Hepatocyte (in vitro differentiated cells): ENCODE results near the gene PRKAG1. TPM values are rescaled to one million over a fixed set of nuclear protein-coding genes. Genes with fewer than 3 reads are reported as not detected.
A peak's percentile ranks its signal among the peaks of the same experiment; 100 is the strongest.

ENCODE experiments used
- DNase-seq: peaks from one replicate; pipeline ENCODE4 v3.0.0-alpha.2; 2016; ENCODE audit warnings: low spot score
- H2AFZ ChIP-seq: fragments of 200-600 bp; sonication (generic); 2 replicates; pipeline ENCODE4 v1.6.0; 2016; ENCODE audit warnings: antibody characterized with exemption, mild to moderate bottlenecking
- H3K27ac ChIP-seq: fragments of 200-600 bp; sonication (generic); 2 replicates; pipeline ENCODE4 v1.5.1; 2016; ENCODE audit warnings: mild to moderate bottlenecking
- H3K27me3 ChIP-seq: fragments of 200-600 bp; sonication (generic); 2 replicates; pipeline ENCODE4 v1.6.1; 2016
- H3K36me3 ChIP-seq: fragments of 200-600 bp; sonication (generic); replicated peaks from 2 replicates; pipeline ENCODE4 v1.5.1; 2016; ENCODE audit warnings: low read depth; ENCODE audit not compliant: insufficient read depth
- H3K4me1 ChIP-seq: fragments of 200-600 bp; sonication (generic); 2 replicates; pipeline ENCODE4 v1.5.1; 2016; ENCODE audit warnings: mild to moderate bottlenecking, moderate library complexity; ENCODE audit not compliant: insufficient read depth
- H3K4me2 ChIP-seq: fragments of 200-600 bp; sonication (generic); 2 replicates; pipeline ENCODE4 v1.6.0; 2016
- H3K4me3 ChIP-seq: fragments of 200-600 bp; sonication (generic); 2 replicates; pipeline ENCODE4 v1.5.1; 2016; ENCODE audit warnings: mild to moderate bottlenecking
- H3K79me2 ChIP-seq: fragments of 200-600 bp; sonication (generic); 2 replicates; pipeline ENCODE4 v1.6.0; 2017; ENCODE audit warnings: mild to moderate bottlenecking
- H3K9me2 ChIP-seq: fragments of 200-600 bp; sonication (generic); replicated peaks from 2 replicates; pipeline ENCODE4 v1.6.0; 2017; ENCODE audit warnings: mild to moderate bottlenecking; ENCODE audit not compliant: insufficient read depth
- H3K9me3 ChIP-seq: fragments of 200-600 bp; sonication (generic); 2 replicates; pipeline ENCODE4 v1.5.1; 2016; ENCODE audit warnings: low read depth, mild to moderate bottlenecking
- H4K20me1 ChIP-seq: fragments of 200-600 bp; sonication (generic); 2 replicates; pipeline ENCODE4 v1.6.0; 2016; ENCODE audit warnings: mild to moderate bottlenecking; ENCODE audit not compliant: insufficient read depth, poor library complexity, severe bottlenecking
- CTCF ChIP-seq: fragments of 200-600 bp; sonication (generic); IDR thresholded peaks from 2 replicates; pipeline ENCODE4 v1.5.1; 2016; ENCODE audit warnings: antibody characterized with exemption, mild to moderate bottlenecking; ENCODE audit not compliant: poor library complexity
- EZH2 ChIP-seq: fragments of 200-600 bp; sonication (generic); IDR thresholded peaks from 2 replicates; pipeline ENCODE4 v1.6.1; 2016; ENCODE audit warnings: antibody characterized with exemption, mild to moderate bottlenecking, borderline replicate concordance
- EZH2phosphoT487 ChIP-seq: fragments of 200-600 bp; sonication (generic); IDR thresholded peaks from one replicate; pipeline ENCODE4 v1.6.1; 2018; ENCODE audit warnings: antibody characterized with exemption, mild to moderate bottlenecking, low read depth, moderate library complexity; ENCODE audit not compliant: unreplicated experiment, severe bottlenecking
- WGBS: methylation state at CpG from one replicate; pipeline ENCODE4 v1.1.6; 2016; ENCODE audit warnings: low lambda C conversion rate; ENCODE audit errors: missing lambda C conversion rate; 5-methylcytosine and 5-hydroxymethylcytosine counted together
- polyA plus RNA-seq: library from polyadenylated mRNA; unstranded; fragments of >200 nt; fragmentation: Nextera tagmentation; extraction: Ambion mirVana; gene quantifications from 2 replicates; pipeline ENCODE4 v1.2.1, GENCODE V29; 2016
- total RNA-seq: library from RNA; depleted of rRNA; stranded (reverse); fragments of >200 nt; gene quantifications from 2 replicates; pipeline ENCODE4 v1.2.3, GENCODE V29; 2014

Gene PRKAG1
- total and polyA plus RNA-seq, 2 experiments from 2014 or later = 46.0 to 61.5 TPM

- H3K27me3 ChIP-seq = peaks cover 38% of the 10 kb centered on the region
Measured at GRCh38 chr12:48967991-48968390, 50.6 kb downstream of the PRKAG1 start.

DNA sequence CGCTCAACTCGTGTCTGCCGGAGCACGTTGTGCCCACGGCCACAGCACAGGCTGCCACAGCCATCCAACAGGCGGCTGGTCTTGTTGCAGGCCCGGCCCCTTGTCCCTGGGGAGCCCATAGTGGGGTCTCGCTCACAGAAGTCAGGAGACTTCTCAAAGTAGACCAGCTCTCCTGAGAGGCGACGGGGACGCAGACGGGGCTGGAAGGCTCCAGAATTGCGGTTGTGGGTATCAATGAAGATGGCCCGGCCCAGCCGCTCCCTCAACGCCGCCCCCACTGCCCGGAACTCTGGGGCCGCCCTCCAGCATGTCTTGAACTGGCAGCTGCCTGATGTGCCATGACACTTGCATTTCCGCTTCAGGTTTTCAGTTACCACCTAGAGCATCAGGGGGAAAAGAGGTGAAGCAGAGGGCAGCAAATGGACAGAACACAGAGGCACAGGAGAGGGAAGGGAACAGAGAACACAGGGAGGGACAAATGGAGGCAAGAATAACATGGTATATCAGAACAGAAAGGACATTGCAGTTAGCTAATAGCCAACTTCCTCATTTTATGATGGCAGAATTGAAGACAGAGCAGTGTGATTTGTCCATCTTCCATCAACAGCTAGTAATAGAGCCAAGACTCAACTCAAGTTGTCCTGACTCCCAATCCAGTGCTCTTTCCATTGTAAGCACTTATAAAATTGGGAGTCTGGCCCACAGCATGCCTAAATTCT lies 52.2 kb downstream of the PRKAG1 start:
- H3K36me3 ChIP-seq = no peaks in the 10 kb centered on the region
- no peak overlapping the region for H3K4me3 ChIP-seq
- H3K9me3 ChIP-seq = no peaks in the 10 kb centered on the region
- no peaks in the 10 kb centered on the region for H3K9me2 ChIP-seq
- peaks cover 21% of the 10 kb centered on the region for H3K27me3 ChIP-seq
- no peak overlapping the region for H3K4me2 ChIP-seq
- TF ChIP-seq EZH2 (no peak), CTCF (no peak), EZH2phosphoT487 (no peak)
- no peak overlapping the region for H2AFZ ChIP-seq
- DNase-seq = no peak
- H4K20me1 ChIP-seq = no peaks in the 10 kb centered on the region
- no peak overlapping the region for H3K27ac ChIP-seq
- H3K79me2 ChIP-seq = no peaks in the 10 kb centered on the region
- H3K4me1 ChIP-seq = peaks cover 23% of the 10 kb centered on the region
- 78% methylated on average over 20 of the region's 20 CpGs for WGBS

More at GRCh38 chr12:48967991-48968390, 50.6 kb downstream of the PRKAG1 start:
- no peaks in the 10 kb centered on the region for H4K20me1 ChIP-seq
- H3K36me3 ChIP-seq = no peaks in the 10 kb centered on the region
- no peaks in the 10 kb centered on the region for H3K9me2 ChIP-seq
- no peak overlapping the region for H3K27ac ChIP-seq
- no peaks in the 10 kb centered on the region for H3K9me3 ChIP-seq
- H3K4me1 ChIP-seq = peaks cover 24% of the 10 kb centered on the region
- no peaks in the 10 kb centered on the region for H3K79me2 ChIP-seq
- DNase-seq = no peak
- H3K4me2 ChIP-seq = no peak overlapping the region
- WGBS = 66% methylated on average over 7 of the region's 7 CpGs
- no peak overlapping the region for H3K4me3 ChIP-seq
- TF ChIP-seq EZH2 (no peak), CTCF (no peak), EZH2phosphoT487 (no peak)
- H2AFZ ChIP-seq = no peak overlapping the region

- H3K4me3 ChIP-seq = no peak overlapping the region
- H3K4me2 ChIP-seq = no peak overlapping the region
- TF ChIP-seq EZH2phosphoT487 (no peak), CTCF (peak; percentile 24), EZH2 (no peak)
- H3K27me3 ChIP-seq = peaks cover 12% of the 10 kb centered on the region
- H3K9me2 ChIP-seq = no peaks in the 10 kb centered on the region
- H3K79me2 ChIP-seq = no peaks in the 10 kb centered on the region
- H3K27ac ChIP-seq = no peak overlapping the region
- no peak overlapping the region for H2AFZ ChIP-seq
- H4K20me1 ChIP-seq = no peaks in the 10 kb centered on the region
- no peak for DNase-seq
- no peaks in the 10 kb centered on the region for H3K9me3 ChIP-seq
- peaks cover 13% of the 10 kb centered on the region for H3K4me1 ChIP-seq
- H3K36me3 ChIP-seq = no peaks in the 10 kb centered on the region
Measured at GRCh38 chr12:48965298-48965838, 53.2 kb downstream of the PRKAG1 start.
